Left cardiac atrium (tissue), 4 donors: ENCODE results near the gene GSTCD. TPM values are rescaled to one million over a fixed set of nuclear protein-coding genes. Genes with fewer than 3 reads are reported as not detected.
"Not testable (repeated sequence)": the region's sequence is repeated elsewhere in the genome, so short reads cannot be mapped to it uniquely, and the experiment has no call there.

Source experiments
- ATAC-seq, 2 donors: fragments of 200-7000 bp; cut with Tn5 transposase; one replicate each; pipeline ENCODE4 v1.9.1; 2020; ENCODE audit warnings: mild to moderate bottlenecking in 2 of 2, moderate library complexity in 2 of 2
- DNase-seq: peaks from one replicate; pipeline ENCODE4 v3.0.0-alpha.2; 2020
- intact Hi-C, 2 donors: fragments of 100-400 bp; cut with DNase I; formaldehyde crosslinking; loops; one replicate each; pipeline versions ENCODE4 v1.14.1 to v1.15.1; 2022 to 2023
- long read RNA-seq: library from polyadenylated mRNA; unstranded; transcript quantifications from one replicate; pipeline ENCODE4 v2.0.0, GENCODE V29; 2021
- total RNA-seq, 2 donors: library from RNA; stranded (reverse); fragmentation: NEBNext Ultra II Directional; extraction: Animal tissue kit (Norgen Biotek cat#: 25700); gene quantifications; one replicate each; pipeline ENCODE4 v1.2.1, GENCODE V29; 2021
- donor health status: DM: no; HTN: yes; CAD: no.
- donor health status: DM: no; HTN: yes; CAD: no; lungs with severe emphysema.
- donor health status: DM: yes; HTN: yes; CAD: no.
- donor health status: Dilated cardiomyopathy.

The GSTCD gene
- 1 to 10 TPM; 5.0 to 5.4 TPM for total RNA-seq
- long read RNA-seq, full-length matches to known transcripts = 3 of 6 reads
- long read RNA-seq, partial matches to known transcripts = 1 of 6 reads
- long read RNA-seq, other reads (novel, unspliced or antisense) = 2 of 6 reads

- intact Hi-C loops = no loop called here
- peak; percentile 99 for ATAC-seq
Measured at GRCh38 chr4:105708181-105709080, at the start of gene GSTCD, which contains the start of gene INTS12. TSS of gene GSTCD (plus strand) at chr4:105708784. CDS start at chr4:105717614, 8,830 bp downstream. TSS of gene INTS12 (minus strand) at chr4:105708689. CDS start at chr4:105700005, 8,684 bp downstream.

GRCh38 chr4:105659190-105659589, 49.4 kb upstream of the GSTCD start:
- intact Hi-C loops = no loop called here
- DNase-seq = no peak
- ATAC-seq = no peak

More at GRCh38 chr4:105708181-105709080, at the start of gene GSTCD, which contains the start of gene INTS12:
- peak; percentile 92 for DNase-seq

GRCh38 chr4:105661028-105661427, 47.6 kb upstream of the GSTCD start:
- no peak for ATAC-seq
- intact Hi-C loops = no loop called here
- no peak for DNase-seq

- ATAC-seq = no peak
- DNase-seq = no peak
- intact Hi-C loops = no loop called here
Measured at GRCh38 chr4:105662935-105663675, 45.5 kb upstream of the GSTCD start.

- ATAC-seq (no peak), DNase-seq (no peak)
- intact Hi-C loops = loop anchor here (2.0 to 5.0 kb wide), 2 partner anchors 144 to 146 kb away; no protein-coding TSS in a partner anchor
Measured at GRCh38 chr4:105666693-105667092, 41.9 kb upstream of the GSTCD start.

GRCh38 chr4:105670684-105671083, 37.9 kb upstream of the GSTCD start:
- ATAC-seq = no peak
- intact Hi-C loops = no loop called here
- no peak for DNase-seq

- no peak for DNase-seq
- ATAC-seq = no peak
- intact Hi-C loops = no loop called here
Measured at GRCh38 chr4:105671301-105671700, 37.3 kb upstream of the GSTCD start.

- DNase-seq = no peak
- ATAC-seq = no peak
- intact Hi-C loops = no loop called here
Measured at GRCh38 chr4:105674011-105674410, 34.6 kb upstream of the GSTCD start.

GRCh38 chr4:105677709-105678108, 30.9 kb upstream of the GSTCD start:
- intact Hi-C loops = no loop called here
- no peak for ATAC-seq
- DNase-seq = no peak

GRCh38 chr4:105679186-105679585, 29.4 kb upstream of the GSTCD start:
- DNase-seq (no peak), ATAC-seq (no peak)
- intact Hi-C loops = no loop called here

- DNase-seq (no peak), ATAC-seq (no peak)
- intact Hi-C loops = no loop called here
Measured at GRCh38 chr4:105683038-105683437, 25.5 kb upstream of the GSTCD start.

- DNase-seq = no peak
- ATAC-seq = no peak
- intact Hi-C loops = no loop called here
Measured at GRCh38 chr4:105686571-105686970, 22.0 kb upstream of the GSTCD start.

- intact Hi-C loops, DNase-seq, ATAC-seq: not testable (repeated sequence)
Measured at GRCh38 chr4:105694812-105695211, 13.8 kb upstream of the GSTCD start.

GRCh38 chr4:105695832-105696231, 12.8 kb upstream of the GSTCD start:
- ATAC-seq, intact Hi-C loops, DNase-seq: not testable (repeated sequence)

- DNase-seq = no peak
- no peak for ATAC-seq
- intact Hi-C loops = no loop called here
Measured at GRCh38 chr4:105698607-105699006, 10.0 kb upstream of the GSTCD start.

GRCh38 chr4:105707782-105708180, 803 bp upstream of the GSTCD start:
- DNase-seq (no peak), ATAC-seq (no peak)
- intact Hi-C loops = no loop called here

- DNase-seq = no peak
- peak; percentile 41 to 52 for ATAC-seq
- intact Hi-C loops = no loop called here
Measured at GRCh38 chr4:105709081-105709450, 482 bp downstream of the GSTCD start.

GRCh38 chr4:105710012-105710600, 1.5 kb downstream of the GSTCD start:
- ATAC-seq (no peak), DNase-seq (no peak)
- intact Hi-C loops = no loop called here

GRCh38 chr4:105710678-105711077, 2.1 kb downstream of the GSTCD start:
- DNase-seq = no peak
- intact Hi-C loops = no loop called here
- no peak for ATAC-seq
